ENCODE measurements around the gene EZR. TPM values are rescaled to one million over a fixed set of nuclear protein-coding genes. Genes with fewer than 3 reads are reported as not detected.

Gene EZR
- total RNA-seq, 1 donor from 2014 or later = 489 TPM

DNA sequence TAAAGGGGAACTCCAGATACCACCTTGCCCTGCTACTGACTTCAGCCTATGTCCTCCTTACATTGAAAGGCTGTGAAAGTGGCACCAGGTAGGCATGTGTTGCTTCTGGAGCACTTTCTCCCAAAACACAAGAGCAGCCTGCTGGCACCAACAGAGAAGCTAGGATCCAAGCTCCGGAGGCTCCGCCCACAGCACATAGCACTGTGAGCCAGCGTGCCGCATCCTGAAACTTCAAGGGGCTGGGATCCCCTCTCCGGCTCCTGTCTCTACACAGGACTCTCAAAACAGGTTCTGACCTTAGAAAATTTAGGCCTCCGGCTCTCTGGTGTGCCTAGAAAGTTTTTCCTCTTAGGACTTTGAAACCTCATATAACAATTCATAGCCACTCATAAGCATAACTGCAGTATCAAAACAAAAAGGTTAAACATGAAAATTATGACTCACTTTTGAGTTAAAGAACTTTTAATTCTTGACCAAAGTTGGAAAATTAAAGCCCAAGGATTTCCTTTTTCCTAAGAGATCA is 41.1 kb downstream of the EZR start:
- Mint-ChIP-seq H3K27ac (peak overlapping the region; percentile 18), H3K4me1 (peaks cover 2% of the 10 kb centered on the region), H3K4me3 (no peak overlapping the region), H3K27me3 (no peaks in the 10 kb centered on the region), H3K36me3 (ENCODE audit: low read depth) (peaks cover 92% of the 10 kb centered on the region), H3K9me3 (no peaks in the 10 kb centered on the region)
- ATAC-seq (ENCODE audit: low read depth) (no peak), DNase-seq (no peak)
- POLR2A ChIA-PET = interaction anchor here (0.6 kb wide), 1 partner anchor 89 kb away, joined by 3 read pairs; no protein-coding TSS in a partner anchor
- TF ChIP-seq, protein P1, sequence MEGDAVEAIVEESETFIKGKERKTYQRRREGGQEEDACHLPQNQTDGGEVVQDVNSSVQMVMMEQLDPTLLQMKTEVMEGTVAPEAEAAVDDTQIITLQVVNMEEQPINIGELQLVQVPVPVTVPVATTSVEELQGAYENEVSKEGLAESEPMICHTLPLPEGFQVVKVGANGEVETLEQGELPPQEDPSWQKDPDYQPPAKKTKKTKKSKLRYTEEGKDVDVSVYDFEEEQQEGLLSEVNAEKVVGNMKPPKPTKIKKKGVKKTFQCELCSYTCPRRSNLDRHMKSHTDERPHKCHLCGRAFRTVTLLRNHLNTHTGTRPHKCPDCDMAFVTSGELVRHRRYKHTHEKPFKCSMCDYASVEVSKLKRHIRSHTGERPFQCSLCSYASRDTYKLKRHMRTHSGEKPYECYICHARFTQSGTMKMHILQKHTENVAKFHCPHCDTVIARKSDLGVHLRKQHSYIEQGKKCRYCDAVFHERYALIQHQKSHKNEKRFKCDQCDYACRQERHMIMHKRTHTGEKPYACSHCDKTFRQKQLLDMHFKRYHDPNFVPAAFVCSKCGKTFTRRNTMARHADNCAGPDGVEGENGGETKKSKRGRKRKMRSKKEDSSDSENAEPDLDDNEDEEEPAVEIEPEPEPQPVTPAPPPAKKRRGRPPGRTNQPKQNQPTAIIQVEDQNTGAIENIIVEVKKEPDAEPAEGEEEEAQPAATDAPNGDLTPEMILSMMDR (IDR thresholded peaks at IDR 0.05) = no peak
- intact Hi-C loops (cut with micrococcal nuclease) = no loop called here
- CTCF ChIA-PET = no interaction called here

DNA sequence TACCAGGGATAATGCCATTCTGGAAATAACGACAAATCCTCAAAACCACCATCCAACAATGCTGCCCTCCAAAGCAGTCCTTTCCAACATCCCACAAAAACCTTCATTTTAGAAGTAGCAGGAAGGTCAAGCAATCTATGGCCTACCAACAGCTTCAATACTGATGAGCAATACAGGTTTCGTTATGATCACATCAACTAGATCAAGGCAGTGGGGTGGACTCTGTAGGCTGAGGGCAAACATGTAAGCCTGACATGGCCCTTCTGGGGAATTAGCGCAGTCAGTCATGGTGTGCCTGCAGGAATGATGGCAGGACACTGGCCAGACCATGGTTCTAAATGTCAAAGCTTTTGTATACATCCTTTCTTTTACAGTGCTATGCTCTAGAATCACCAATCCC is 41.7 kb downstream of the EZR start:
- ATAC-seq (ENCODE audit: low read depth) (no peak), DNase-seq (no peak)
- ChIA-PET CTCF (no interaction called here), POLR2A (interaction anchor here (0.8 kb wide), 1 partner anchor 62 kb away, joined by 3 read pairs; no protein-coding TSS in a partner anchor)
- intact Hi-C loops (cut with micrococcal nuclease) = no loop called here
- no peaks in the 10 kb centered on the region for H3K27me3 Mint-ChIP-seq
- H3K27ac Mint-ChIP-seq = no peak overlapping the region
- no peaks in the 10 kb centered on the region for H3K9me3 Mint-ChIP-seq
- H3K36me3 Mint-ChIP-seq (ENCODE audit: low read depth) = peaks cover 92% of the 10 kb centered on the region
- TF ChIP-seq, protein P1 (IDR thresholded peaks at IDR 0.05) = no peak
- H3K4me3 Mint-ChIP-seq = no peak overlapping the region
- peaks cover 2% of the 10 kb centered on the region for H3K4me1 Mint-ChIP-seq

DNA sequence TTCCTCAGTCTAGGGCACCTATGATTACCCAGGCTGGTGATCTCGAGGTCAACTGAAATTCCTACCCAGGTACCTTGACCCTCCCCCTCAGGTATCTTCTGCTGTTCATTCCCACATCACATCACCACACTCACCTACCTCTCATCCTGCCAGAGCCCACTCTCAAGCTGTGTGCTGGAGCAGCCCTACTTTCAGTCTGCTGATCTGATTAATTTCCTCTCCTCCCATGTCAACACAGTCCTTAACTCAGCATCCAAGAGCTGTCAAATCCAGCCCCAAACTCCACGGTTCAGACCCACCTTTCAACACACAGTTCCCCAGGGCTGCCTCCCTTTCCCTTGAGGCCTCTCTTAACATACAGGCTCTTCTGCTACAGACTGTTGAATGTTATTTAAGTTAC is 42.4 kb downstream of the EZR start:
- POLR2A ChIA-PET = interaction anchor here (0.8 kb wide), 2 partner anchors 61 to 93 kb away, joined by 3 read pairs; no protein-coding TSS in a partner anchor
- Mint-ChIP-seq H3K36me3 (ENCODE audit: low read depth) (peaks cover 92% of the 10 kb centered on the region), H3K4me3 (no peak overlapping the region)

DNA sequence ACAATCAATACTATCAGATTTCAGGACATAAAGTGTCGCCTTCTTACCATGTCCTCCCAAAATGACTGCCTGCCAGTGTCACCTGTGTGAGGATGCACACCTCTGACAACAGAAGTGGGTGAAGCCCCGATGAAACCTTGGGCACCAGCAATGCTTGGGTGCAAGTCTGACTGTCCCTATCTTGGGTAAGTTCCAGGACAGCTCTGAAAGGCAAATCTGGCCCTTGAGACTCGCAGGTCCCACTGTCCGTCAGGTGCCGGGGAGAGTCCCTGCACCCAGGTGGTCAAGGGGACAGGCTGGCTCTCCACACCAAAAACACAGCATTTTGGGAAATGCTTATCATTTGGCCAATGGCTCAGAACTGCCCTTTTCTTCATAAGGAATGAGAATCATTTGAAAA is 43.3 kb downstream of the EZR start:
- H3K27me3 Mint-ChIP-seq = no peaks in the 10 kb centered on the region
- ChIA-PET CTCF (no interaction called here), POLR2A (interaction anchor here (1.0 to 1.8 kb wide), 2 partner anchors 61 to 164 kb away, joined by 4 to 6 read pairs; no protein-coding TSS in a partner anchor)
- no peak for DNase-seq
- ATAC-seq (ENCODE audit: low read depth) = no peak
- TF ChIP-seq, protein P1 (IDR thresholded peaks at IDR 0.05) = no peak
- peak overlapping the region; percentile 18 for H3K27ac Mint-ChIP-seq
- intact Hi-C loops (cut with micrococcal nuclease) = no loop called here
- no peaks in the 10 kb centered on the region for H3K9me3 Mint-ChIP-seq
- H3K36me3 Mint-ChIP-seq (ENCODE audit: low read depth) = peaks cover 92% of the 10 kb centered on the region
- peaks cover 2% of the 10 kb centered on the region for H3K4me1 Mint-ChIP-seq
- H3K4me3 Mint-ChIP-seq = no peak overlapping the region

More for the DNA sequence above, 42.4 kb downstream of the EZR start:
- intact Hi-C loops (cut with micrococcal nuclease) = no loop called here
- Mint-ChIP-seq H3K9me3 (no peaks in the 10 kb centered on the region), H3K27ac (peak overlapping the region; percentile 22), H3K27me3 (no peaks in the 10 kb centered on the region), H3K4me1 (peaks cover 2% of the 10 kb centered on the region)
- CTCF ChIA-PET = interaction anchor here (0.8 kb wide), 1 partner anchor 16 kb away, joined by 3 read pairs; no protein-coding TSS in a partner anchor
- ATAC-seq (ENCODE audit: low read depth) = no peak
- TF ChIP-seq, protein P1 (IDR thresholded peaks at IDR 0.05) = no peak
- no peak for DNase-seq

DNA sequence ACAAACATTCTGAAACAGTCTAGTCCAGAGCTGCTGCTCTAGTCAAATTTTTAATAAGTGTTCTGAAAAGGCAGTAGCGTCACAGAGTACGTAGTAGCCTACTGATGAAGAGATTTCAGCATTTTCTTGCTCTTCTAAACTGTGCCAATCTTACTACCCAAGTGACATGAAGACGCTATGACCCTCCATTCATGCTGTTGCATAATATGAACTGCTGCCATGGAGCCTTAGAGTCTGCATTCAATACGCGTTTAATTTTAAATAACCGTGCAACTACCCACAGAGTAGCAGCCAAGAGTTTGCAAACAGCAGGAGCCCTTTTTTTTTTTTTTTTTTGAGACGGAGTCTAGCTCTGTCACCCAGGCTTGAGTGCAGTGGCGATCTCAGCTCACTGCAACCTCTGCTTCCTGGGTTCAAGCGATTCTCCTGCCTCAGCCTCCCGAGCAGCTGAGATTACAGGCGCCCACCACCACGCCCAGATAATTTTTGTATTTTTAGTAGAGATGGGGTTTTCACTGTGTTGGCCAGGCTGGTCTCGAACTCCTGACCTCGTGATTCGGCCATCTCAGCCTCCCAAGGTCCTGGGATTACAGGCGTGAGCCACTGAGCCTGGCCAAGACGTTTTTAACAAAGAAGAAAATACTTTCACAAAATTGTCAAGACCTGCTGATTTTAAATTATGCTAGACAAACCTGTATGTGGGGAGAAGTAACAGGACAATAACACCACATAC is 44.3 kb downstream of the EZR start:
- TF ChIP-seq, protein P1 (IDR thresholded peaks at IDR 0.05) = no peak
- ATAC-seq (ENCODE audit: low read depth) (no peak), DNase-seq (no peak)
- Mint-ChIP-seq H3K27me3 (no peaks in the 10 kb centered on the region), H3K4me1 (no peaks in the 10 kb centered on the region), H3K9me3 (no peaks in the 10 kb centered on the region), H3K27ac (no peak overlapping the region), H3K4me3 (no peak overlapping the region), H3K36me3 (ENCODE audit: low read depth) (peaks cover 94% of the 10 kb centered on the region)
- ChIA-PET CTCF (interaction anchor here (1.4 kb wide), 1 partner anchor 184 kb away, joined by 3 read pairs; no protein-coding TSS in a partner anchor), POLR2A (interaction anchor here (1.0 to 1.8 kb wide), 2 partner anchors 60 to 165 kb away, joined by 4 to 6 read pairs; no protein-coding TSS in a partner anchor)
- intact Hi-C loops (cut with micrococcal nuclease) = no loop called here
